SH-SY5Y (cell line): ENCODE measurements around the gene DOCK3.

ENCODE experiments used
- GATA2 ChIP-seq: IDR thresholded peaks from 2 replicates; pipeline ENCODE4 v1.6.1; 2011; ENCODE audit warnings: mild to moderate bottlenecking, low read depth, low read length
- GATA3 ChIP-seq: IDR thresholded peaks from 2 replicates; pipeline ENCODE4 v1.6.1; 2011; ENCODE audit warnings: low read depth, mild to moderate bottlenecking, low read length, moderate library complexity

GRCh38 chr3:50650018-50650417 is 24.7 kb upstream of the DOCK3 start:
- TF ChIP-seq GATA3 (no peak), GATA2 (no peak)
